Duodenal mucosa (tissue), 2 donors: Measurements from ENCODE around the gene ARID3C.

ENCODE experiments used
- H3K27ac ChIP-seq: one replicate; pipeline ENCODE4 v1.7.0; 2013; ENCODE audit warnings: low read depth, low read length
- H3K27me3 ChIP-seq, 2 donors: one replicate each; pipeline ENCODE4 v1.7.0; 2013; ENCODE audit warnings: low read length in 2 of 2, control low read depth in 1 of 2; ENCODE audit not compliant: insufficient read depth in 2 of 2, control insufficient read depth in 1 of 2
- H3K36me3 ChIP-seq, 2 donors: one replicate each; pipeline ENCODE4 v1.7.0; 2013; ENCODE audit warnings: low read length in 2 of 2, control low read depth in 1 of 2; ENCODE audit not compliant: insufficient read depth in 2 of 2, control insufficient read depth in 1 of 2
- H3K4me1 ChIP-seq, 2 donors: one replicate each; pipeline ENCODE4 v1.7.0; 2013; ENCODE audit warnings: low read length in 2 of 2, control low read depth in 1 of 2; ENCODE audit not compliant: insufficient read depth in 2 of 2, control insufficient read depth in 1 of 2
- H3K4me3 ChIP-seq, 2 donors: one replicate each; pipeline ENCODE4 v1.7.0; 2013; ENCODE audit warnings: low read length in 2 of 2, low read depth in 1 of 2
- H3K9ac ChIP-seq, 2 donors: one replicate each; pipeline ENCODE4 v1.7.0; 2013; ENCODE audit warnings: low read length in 2 of 2, low read depth in 1 of 2
- H3K9me3 ChIP-seq, 2 donors: one replicate each; pipeline ENCODE4 v1.7.0; 2013; ENCODE audit warnings: low read length in 2 of 2, control low read depth in 1 of 2; ENCODE audit not compliant: control insufficient read depth in 1 of 2

Gene ARID3C

DNA sequence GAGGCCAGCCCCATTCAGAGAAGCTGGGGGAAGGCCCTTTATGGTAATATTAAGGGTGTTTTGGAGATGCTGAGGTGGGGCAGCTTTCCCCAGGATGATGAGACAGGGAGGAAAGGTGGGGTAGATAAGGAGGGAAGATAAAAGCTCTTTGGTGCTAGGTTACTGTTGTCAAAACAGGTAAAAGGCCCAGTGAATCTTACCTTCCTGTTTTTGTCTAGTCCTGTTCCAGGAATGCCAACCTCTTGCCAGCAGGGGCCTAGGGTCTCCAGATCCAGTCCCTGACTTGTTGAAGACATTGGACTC, 34.4 kb upstream of the ARID3C start:
- Histone ChIP-seq H3K4me1 (peaks cover 25 to 26% of the 10 kb centered on the region in 2 donors), H3K36me3 (no peaks in the 10 kb centered on the region), H3K27ac (no peak overlapping the region)

GRCh38 chr9:34662526-34663302, 33.8 kb upstream of the ARID3C start, which contains the start of gene CCL27:
CCL27 (minus strand) TSS chr9:34662657; CDS start chr9:34662633, 24 bp downstream.
- Histone ChIP-seq H3K27ac (no peak within 1 kb of the TSS), H3K36me3 (no peaks in the 10 kb centered on the region), H3K27me3 (no peaks in the 10 kb centered on the region), H3K4me3 (no peak within 1 kb of the TSS), H3K9me3 (no peaks in the 10 kb centered on the region), H3K4me1 (peaks cover 25 to 26% of the 10 kb centered on the region in 2 donors), H3K9ac (no peak within 1 kb of the TSS)

More for the DNA sequence above, 34.4 kb upstream of the ARID3C start:
- no peaks in the 10 kb centered on the region for H3K9me3 ChIP-seq
- no peaks in the 10 kb centered on the region for H3K27me3 ChIP-seq
- no peak overlapping the region for H3K9ac ChIP-seq
- H3K4me3 ChIP-seq: no peak overlapping the region

- no peaks in the 10 kb centered on the region for H3K36me3 ChIP-seq
- no peak overlapping the region for H3K27ac ChIP-seq
Measured at GRCh38 chr9:34659592-34660253, 30.9 kb upstream of the ARID3C start.

GRCh38 chr9:34658461-34658860, 29.6 kb upstream of the ARID3C start:
- H3K9me3 ChIP-seq: no peaks in the 10 kb centered on the region
- no peaks in the 10 kb centered on the region for H3K36me3 ChIP-seq
- H3K4me1 ChIP-seq: peaks cover 12 to 19% of the 10 kb centered on the region in 2 donors
- no peak overlapping the region for H3K27ac ChIP-seq
- H3K4me3 ChIP-seq: no peak overlapping the region
- H3K27me3 ChIP-seq: no peaks in the 10 kb centered on the region
- no peak overlapping the region for H3K9ac ChIP-seq

More at GRCh38 chr9:34659592-34660253, 30.9 kb upstream of the ARID3C start:
- no peaks in the 10 kb centered on the region for H3K27me3 ChIP-seq
- H3K9me3 ChIP-seq: no peaks in the 10 kb centered on the region
- H3K9ac ChIP-seq: no peak overlapping the region
- no peak overlapping the region for H3K4me3 ChIP-seq
- peaks cover 18 to 23% of the 10 kb centered on the region in 2 donors for H3K4me1 ChIP-seq

GRCh38 chr9:34656992-34657391, 28.1 kb upstream of the ARID3C start:
- Histone ChIP-seq H3K4me3 (no peak overlapping the region), H3K27me3 (no peaks in the 10 kb centered on the region), H3K4me1 (peaks cover 25 to 34% of the 10 kb centered on the region in 2 donors), H3K27ac (no peak overlapping the region), H3K9ac (no peak overlapping the region), H3K36me3 (no peaks in the 10 kb centered on the region), H3K9me3 (no peaks in the 10 kb centered on the region)

GRCh38 chr9:34655394-34655793, 26.5 kb upstream of the ARID3C start:
- Histone ChIP-seq H3K4me3 (no peak overlapping the region), H3K36me3 (peaks cover 0 to 4% of the 10 kb centered on the region in 2 donors), H3K9me3 (no peaks in the 10 kb centered on the region), H3K4me1 (peaks cover 36 to 44% of the 10 kb centered on the region in 2 donors), H3K9ac (no peak overlapping the region), H3K27me3 (no peaks in the 10 kb centered on the region), H3K27ac (no peak overlapping the region)

DNA sequence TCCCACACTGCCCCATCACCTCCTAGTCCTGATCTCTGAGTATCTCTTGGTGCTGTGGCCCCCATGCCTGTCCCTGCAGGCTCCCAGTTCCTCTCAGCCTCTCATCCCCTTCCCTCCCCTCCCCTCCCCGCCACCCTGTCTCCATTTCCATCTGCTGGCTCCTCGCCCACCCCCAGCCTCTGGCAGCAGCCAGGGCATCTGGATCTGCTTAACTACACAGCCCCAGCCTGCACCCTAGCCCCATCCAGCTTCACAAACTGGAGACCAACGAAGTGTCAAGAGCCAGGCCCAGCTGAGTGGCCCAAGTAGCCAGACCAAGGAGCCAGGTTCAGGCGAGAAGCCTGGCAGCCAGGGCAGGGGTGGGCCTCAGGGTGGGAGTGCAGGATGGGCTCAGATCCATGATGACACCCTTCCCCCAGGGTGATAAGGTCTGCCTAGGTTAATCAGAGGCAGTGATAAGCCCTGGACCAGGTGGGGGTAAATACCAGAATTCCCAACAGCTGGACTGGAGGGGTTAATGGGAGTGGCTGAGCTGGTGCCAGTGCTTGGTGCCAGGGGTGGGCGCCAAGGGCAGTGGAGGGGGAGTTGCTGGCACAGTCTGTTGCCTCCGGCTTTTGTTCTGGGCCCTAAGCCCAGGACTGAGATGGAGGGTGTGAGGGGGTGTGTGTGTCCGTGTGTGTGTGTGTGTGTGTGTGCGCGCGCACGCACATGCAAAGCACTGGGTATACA, 25.6 kb upstream of the ARID3C start:
- Histone ChIP-seq H3K4me1 (peaks cover 31 to 35% of the 10 kb centered on the region in 2 donors), H3K27me3 (no peaks in the 10 kb centered on the region), H3K9me3 (no peaks in the 10 kb centered on the region), H3K9ac (no peak overlapping the region), H3K4me3 (no peak overlapping the region), H3K27ac (no peak overlapping the region), H3K36me3 (peaks cover 2 to 13% of the 10 kb centered on the region in 2 donors)

- H3K4me3 ChIP-seq: peak overlapping the region in 1 of 2 donors; percentile 10
- H3K27ac ChIP-seq: no peak overlapping the region
- H3K9me3 ChIP-seq: no peaks in the 10 kb centered on the region
- peaks cover 13 to 24% of the 10 kb centered on the region in 2 donors for H3K36me3 ChIP-seq
- H3K9ac ChIP-seq: peak overlapping the region in 1 of 2 donors; percentile 45
- H3K4me1 ChIP-seq: peaks cover 31 to 32% of the 10 kb centered on the region in 2 donors
- no peaks in the 10 kb centered on the region for H3K27me3 ChIP-seq
Measured at GRCh38 chr9:34653151-34654072, 24.5 kb upstream of the ARID3C start.

DNA sequence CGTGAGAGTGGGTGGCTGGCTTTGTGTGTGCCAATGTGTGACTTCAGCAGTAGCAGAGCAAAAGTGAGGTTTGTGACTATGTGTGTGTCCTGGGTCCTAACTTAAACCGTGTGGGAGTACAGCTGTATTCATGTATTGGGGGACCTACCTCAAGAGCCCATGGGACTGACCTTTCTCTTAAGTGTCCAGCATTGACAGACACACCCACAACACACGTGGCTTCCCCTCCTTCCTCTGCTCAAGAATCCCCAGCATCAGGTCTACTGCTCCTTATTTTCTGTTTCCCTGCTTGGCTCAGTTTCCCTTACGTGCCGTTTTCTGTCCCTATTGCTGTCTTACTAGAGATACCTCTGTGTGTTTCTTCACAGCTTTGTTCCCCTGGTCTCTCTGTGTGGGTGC, 23.7 kb upstream of the ARID3C start:
- Histone ChIP-seq H3K27ac (peak overlapping the region; percentile 80), H3K27me3 (no peaks in the 10 kb centered on the region), H3K36me3 (peaks cover 17 to 28% of the 10 kb centered on the region in 2 donors), H3K9me3 (no peaks in the 10 kb centered on the region), H3K9ac (peak overlapping the region in 1 of 2 donors; percentile 45), H3K4me3 (peak overlapping the region; percentile 65 to 66), H3K4me1 (peaks cover 38 to 39% of the 10 kb centered on the region in 2 donors)
